Measurements from ENCODE around the gene ATP2C2.
"Not testable (repeated sequence)": the region's sequence is repeated elsewhere in the genome, so short reads cannot be mapped to it uniquely, and the experiment has no call there.

The ATP2C2 gene

GRCh38 chr16:84444476-84444875, 76.1 kb downstream of the ATP2C2 start:
- H3K4me3 ChIP-seq (ENCODE audit: low read depth, low read length) = no peak overlapping the region
- in situ Hi-C loops (cut with HindIII; ENCODE audit: low sequenced_read_pairs) = no loop called here
- TF ChIP-seq, protein P1, sequence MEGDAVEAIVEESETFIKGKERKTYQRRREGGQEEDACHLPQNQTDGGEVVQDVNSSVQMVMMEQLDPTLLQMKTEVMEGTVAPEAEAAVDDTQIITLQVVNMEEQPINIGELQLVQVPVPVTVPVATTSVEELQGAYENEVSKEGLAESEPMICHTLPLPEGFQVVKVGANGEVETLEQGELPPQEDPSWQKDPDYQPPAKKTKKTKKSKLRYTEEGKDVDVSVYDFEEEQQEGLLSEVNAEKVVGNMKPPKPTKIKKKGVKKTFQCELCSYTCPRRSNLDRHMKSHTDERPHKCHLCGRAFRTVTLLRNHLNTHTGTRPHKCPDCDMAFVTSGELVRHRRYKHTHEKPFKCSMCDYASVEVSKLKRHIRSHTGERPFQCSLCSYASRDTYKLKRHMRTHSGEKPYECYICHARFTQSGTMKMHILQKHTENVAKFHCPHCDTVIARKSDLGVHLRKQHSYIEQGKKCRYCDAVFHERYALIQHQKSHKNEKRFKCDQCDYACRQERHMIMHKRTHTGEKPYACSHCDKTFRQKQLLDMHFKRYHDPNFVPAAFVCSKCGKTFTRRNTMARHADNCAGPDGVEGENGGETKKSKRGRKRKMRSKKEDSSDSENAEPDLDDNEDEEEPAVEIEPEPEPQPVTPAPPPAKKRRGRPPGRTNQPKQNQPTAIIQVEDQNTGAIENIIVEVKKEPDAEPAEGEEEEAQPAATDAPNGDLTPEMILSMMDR (IDR thresholded peaks at IDR 0.05; ENCODE audit: low read depth, low read length) = no peak
- no peak for DNase-seq (ENCODE audit: low read depth, low spot score)

GRCh38 chr16:84446084-84446483, 77.7 kb downstream of the ATP2C2 start:
- H3K4me3 ChIP-seq (ENCODE audit: low read depth, low read length) = no peak overlapping the region
- in situ Hi-C loops (cut with HindIII; ENCODE audit: low sequenced_read_pairs) = no loop called here
- DNase-seq (ENCODE audit: low read depth, low spot score) = no peak
- TF ChIP-seq, protein P1 (IDR thresholded peaks at IDR 0.05; ENCODE audit: low read depth, low read length) = no peak

DNA sequence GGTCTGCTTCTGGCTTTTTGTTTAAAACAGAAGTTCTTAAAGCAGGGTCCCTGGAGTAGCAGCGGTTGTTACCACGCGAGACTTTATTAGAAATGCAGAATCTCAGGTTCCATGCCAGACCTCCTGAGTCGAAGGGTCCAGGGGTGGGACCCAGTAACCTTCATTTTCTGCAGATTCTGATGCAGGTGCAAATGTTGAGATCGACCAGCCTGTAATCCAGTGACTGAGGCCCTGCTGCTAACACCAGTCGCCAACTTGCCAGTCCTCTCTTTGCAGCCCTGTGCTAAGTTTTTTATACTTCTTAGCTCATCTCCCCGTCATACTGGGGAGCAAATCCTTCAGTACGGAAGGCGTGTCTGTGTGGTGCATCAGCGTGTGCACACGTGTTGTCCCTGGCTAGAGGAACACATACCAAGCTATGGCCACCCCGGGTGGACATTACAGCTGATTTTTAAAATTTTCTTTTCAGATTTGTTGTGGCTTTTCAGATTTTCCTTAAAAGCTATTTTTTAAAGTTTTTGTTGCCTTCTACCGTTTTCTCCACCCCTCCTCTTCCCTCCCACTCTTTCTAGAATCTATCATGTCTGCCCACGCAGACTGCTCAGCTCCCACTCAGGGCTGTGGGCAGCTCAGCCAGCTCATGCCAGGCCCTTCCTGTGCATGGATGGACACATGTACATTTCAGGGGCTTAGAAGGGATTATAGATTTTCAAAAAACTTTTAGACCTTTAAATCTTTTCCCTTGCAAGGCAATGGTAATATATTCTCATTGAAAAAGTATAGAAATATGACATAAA, 78.5 kb downstream of the ATP2C2 start:
- in situ Hi-C loops (cut with HindIII; ENCODE audit: low sequenced_read_pairs) = no loop called here
- DNase-seq (ENCODE audit: low read depth, low spot score) = no peak
- H3K4me3 ChIP-seq (ENCODE audit: low read depth, low read length) = no peak overlapping the region
- TF ChIP-seq, protein P1 (IDR thresholded peaks at IDR 0.05; ENCODE audit: low read depth, low read length) = no peak

GRCh38 chr16:84448444-84448843, 80.1 kb downstream of the ATP2C2 start:
- TF ChIP-seq, protein P1 (IDR thresholded peaks at IDR 0.05; ENCODE audit: low read depth, low read length) = no peak
- in situ Hi-C loops (cut with HindIII; ENCODE audit: low sequenced_read_pairs) = no loop called here
- no peak for DNase-seq (ENCODE audit: low read depth, low spot score)
- no peak overlapping the region for H3K4me3 ChIP-seq (ENCODE audit: low read depth, low read length)

DNA sequence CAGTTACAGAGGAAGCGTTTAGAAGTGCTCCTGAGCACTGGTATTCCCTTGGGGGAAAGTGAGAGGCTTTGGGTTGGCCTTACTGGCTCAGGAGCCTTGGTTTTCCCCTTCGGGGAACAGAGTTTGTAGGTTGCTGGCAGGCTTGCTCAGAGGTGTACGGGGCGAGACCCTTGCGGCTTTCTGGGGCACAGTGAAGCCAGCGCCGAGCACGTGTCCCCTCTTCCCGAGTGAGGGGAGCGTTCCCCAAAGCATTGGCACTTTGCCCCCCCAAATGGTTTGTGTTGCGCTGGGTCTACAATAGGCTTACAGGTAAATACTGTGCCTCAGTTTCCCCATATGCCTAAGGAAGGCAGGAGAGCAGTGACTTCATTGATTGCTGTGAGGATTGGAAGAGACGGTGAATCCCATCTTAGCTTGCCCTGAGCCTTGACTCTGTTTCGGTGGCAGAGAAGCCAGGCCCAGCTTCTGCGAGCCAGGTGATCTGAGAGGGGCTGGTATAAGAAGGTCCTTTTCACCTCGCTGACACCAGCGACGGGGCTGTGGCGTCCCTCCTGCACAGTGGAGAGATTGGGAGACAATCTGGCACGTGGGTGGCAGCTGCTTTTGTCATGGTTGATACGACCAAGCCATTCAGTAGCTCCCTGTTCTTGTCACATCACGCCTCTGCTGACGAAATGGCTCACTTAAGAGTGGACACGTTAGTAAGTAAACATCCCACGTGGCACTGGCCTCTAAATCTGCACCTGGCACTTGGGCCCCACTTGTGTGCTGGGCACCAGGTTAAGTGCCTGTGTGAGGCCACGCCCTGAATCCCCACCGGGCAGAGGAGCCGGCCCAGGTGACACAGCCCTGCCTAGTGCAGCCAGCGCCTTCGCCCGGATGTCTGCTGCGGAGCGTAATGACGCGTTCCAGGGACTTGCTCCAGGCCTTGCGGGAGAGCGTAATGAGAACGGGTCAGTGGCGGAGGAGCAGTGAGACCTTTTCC, 81.1 kb downstream of the ATP2C2 start:
- in situ Hi-C loops (cut with HindIII; ENCODE audit: low sequenced_read_pairs) = no loop called here
- TF ChIP-seq, protein P1 (IDR thresholded peaks at IDR 0.05; ENCODE audit: low read depth, low read length) = no peak
- no peak overlapping the region for H3K4me3 ChIP-seq (ENCODE audit: low read depth, low read length)
- no peak for DNase-seq (ENCODE audit: low read depth, low spot score)

DNA sequence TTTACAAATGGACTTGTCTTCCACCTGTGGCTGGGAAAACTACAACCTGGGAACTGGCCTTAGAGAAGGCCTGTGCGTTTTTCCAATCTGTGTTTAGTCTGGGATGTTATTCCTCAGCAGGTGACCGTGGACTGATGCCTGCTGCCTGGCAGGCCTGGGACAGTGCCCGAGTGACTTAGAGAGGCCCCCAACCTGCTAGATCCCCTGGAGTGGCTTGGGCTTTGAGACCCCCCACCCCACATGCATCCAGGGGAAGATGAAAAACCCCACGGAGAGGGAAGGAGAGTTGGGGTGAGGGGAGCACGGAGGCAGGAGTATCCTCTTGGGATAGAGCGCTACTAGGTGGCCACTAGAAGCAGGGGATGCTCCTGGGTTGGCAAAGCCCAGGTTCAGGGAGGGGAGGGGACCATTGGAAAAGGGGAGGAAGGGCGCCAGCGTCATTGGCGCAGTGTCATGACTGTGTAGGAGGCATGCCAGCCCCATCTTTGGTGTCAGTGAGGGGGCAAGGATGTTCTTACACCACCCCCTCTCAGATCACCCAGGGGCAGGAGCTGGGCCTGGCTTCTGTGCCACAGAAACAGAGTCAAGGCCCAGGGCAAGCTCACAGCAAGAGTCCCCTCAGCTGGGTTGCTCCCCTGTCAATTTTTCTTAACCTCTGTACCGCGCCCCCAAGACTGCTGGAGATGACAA, 82.0 kb downstream of the ATP2C2 start:
- TF ChIP-seq, protein P1 (IDR thresholded peaks at IDR 0.05; ENCODE audit: low read depth, low read length) = no peak
- no peak overlapping the region for H3K4me3 ChIP-seq (ENCODE audit: low read depth, low read length)
- in situ Hi-C loops (cut with HindIII; ENCODE audit: low sequenced_read_pairs) = no loop called here
- no peak for DNase-seq (ENCODE audit: low read depth, low spot score)

DNA sequence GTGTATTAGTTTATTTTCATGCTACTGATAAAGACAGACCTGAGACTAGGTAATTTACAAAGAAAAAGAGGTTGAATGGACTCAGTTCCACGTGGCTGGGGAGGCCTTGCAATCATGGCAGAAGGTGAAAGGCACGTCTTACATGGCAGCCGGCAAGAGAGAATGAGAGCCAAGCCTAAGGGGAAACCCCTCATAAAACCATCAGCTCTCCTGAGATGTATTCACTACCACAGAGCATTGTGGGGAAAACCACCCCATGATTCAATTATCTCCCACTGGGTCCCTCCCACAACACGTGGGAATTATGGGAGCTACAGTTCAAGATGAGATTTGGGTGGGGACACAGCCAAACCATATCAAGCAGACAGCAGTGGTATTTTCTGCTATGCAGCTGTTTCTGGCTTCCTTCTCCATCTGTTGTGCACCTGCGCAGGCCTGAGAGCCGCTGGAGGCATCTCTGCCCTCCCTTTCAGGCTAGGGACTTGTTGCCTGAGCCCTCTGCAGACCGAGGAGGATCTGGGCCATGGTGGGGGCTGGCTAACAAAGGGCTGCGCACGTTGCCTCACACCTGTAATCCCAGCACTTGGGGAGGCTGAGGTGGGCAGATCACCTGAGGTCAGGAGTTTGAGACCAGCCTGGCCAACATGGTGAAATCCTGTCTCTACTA, 82.8 kb downstream of the ATP2C2 start:
- H3K4me3 ChIP-seq (ENCODE audit: low read depth, low read length); in situ Hi-C loops (cut with HindIII; ENCODE audit: low sequenced_read_pairs); DNase-seq (ENCODE audit: low read depth, low spot score): not testable (repeated sequence)

All from astrocyte of the spinal cord (primary cell).